ENCODE results near the gene C1QTNF1.

Gene C1QTNF1

DNA sequence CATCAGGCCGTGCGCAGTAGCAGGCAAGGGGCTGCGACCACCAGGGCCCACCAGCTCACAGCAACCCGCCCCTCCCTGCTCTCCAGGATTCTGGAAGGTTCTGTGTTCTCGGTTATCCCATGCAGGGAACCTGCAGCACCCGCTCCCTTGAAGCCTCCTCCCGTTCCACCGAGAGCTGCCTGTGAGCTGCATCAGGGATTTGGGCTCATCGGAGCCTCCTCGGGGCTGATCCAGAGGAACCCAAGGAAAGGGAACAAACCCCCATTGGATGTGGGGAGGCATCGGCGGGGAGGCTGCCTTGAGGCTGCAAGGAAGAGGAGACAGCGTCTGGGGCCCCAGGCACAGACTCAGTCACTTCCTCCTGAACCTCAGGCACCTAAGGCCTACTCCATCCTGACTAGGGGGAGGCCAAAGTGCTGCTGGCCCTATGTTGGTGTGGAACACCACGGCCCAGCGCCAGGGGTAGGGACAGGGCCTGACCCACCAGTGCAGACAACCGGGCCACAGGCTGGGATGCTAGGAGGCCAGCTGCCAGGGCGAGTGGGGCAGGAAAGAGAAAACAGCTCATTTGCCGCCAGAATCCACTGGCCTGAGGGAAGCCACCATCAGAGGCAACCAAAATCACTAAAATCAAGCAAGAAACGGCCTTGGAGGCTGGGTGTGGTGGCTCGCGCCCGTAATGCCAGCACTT lies 29.8 kb upstream of the C1QTNF1 start:
- H3K4me1 ChIP-seq (ENCODE audit: control insufficient read depth, insufficient read depth, low read length, poor library complexity, severe bottlenecking) = no peaks in the 10 kb centered on the region
- H3K36me3 ChIP-seq (ENCODE audit: control insufficient read depth, insufficient read depth, low read length) = peaks cover 91% of the 10 kb centered on the region
- 94 to 97% methylated on average over 20 to 21 of the region's 22 CpGs for WGBS, 2 experiments (ENCODE audit: insufficient coverage in 2 of 2)
- H3K4me3 ChIP-seq (ENCODE audit: extremely low read depth, insufficient read depth, low read length, poor library complexity, severe bottlenecking) = no peak overlapping the region
- H3K27ac ChIP-seq (ENCODE audit: low read depth, low read length, severe bottlenecking) = no peak overlapping the region
- no peaks in the 10 kb centered on the region for H3K9me3 ChIP-seq (ENCODE audit: control insufficient read depth, low read length)

DNA sequence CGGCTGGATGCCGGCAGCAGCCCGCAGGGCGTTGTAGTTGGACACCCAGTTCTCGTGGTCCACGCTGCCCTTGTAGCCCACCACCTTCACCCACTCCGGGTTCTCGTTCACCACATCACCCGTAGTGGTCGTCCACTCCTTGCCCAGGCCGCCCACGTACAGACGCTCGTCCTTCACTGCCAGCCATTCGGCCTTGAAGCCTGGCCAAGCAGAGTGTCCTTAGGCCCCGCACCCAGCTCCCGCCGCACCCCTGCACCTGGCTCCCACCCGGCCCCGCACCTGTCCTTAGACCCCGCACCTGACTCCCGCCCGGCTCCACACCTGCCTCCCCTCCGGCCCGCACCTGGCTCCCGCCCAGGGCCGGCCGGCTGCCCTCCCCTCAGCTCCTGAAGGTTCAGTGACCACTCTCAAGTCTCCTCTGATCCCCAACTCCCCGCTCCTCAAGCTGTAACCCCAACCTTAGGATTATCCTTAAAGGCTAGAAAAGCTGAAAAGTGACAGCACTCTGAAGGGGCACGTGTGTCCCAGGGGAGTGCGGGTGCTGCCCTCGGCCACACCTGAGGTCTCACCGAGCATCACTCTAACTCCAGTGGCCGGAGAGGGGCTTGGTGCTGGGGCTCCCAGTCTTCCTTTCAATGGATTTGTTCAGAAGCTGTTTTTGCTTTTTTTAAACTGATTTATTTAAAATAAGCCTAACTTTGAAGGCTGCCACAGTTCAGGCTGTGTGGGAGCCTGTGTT lies 28.8 kb upstream of the C1QTNF1 start:
- Histone ChIP-seq H3K4me3 (ENCODE audit: extremely low read depth, insufficient read depth, low read length, poor library complexity, severe bottlenecking) (no peak overlapping the region), H3K4me1 (ENCODE audit: control insufficient read depth, insufficient read depth, low read length, poor library complexity, severe bottlenecking) (no peaks in the 10 kb centered on the region), H3K27ac (ENCODE audit: low read depth, low read length, severe bottlenecking) (no peak overlapping the region), H3K9me3 (ENCODE audit: control insufficient read depth, low read length) (no peaks in the 10 kb centered on the region), H3K36me3 (ENCODE audit: control insufficient read depth, insufficient read depth, low read length) (peaks cover 86% of the 10 kb centered on the region)
- 95 to 99% methylated on average over 28 to 33 of the region's 34 CpGs for WGBS, 2 experiments (ENCODE audit: insufficient coverage in 2 of 2)

- H3K27ac ChIP-seq (ENCODE audit: low read depth, low read length, severe bottlenecking) = no peak overlapping the region
- H3K4me3 ChIP-seq (ENCODE audit: extremely low read depth, insufficient read depth, low read length, poor library complexity, severe bottlenecking) = no peak overlapping the region
- no peaks in the 10 kb centered on the region for H3K9me3 ChIP-seq (ENCODE audit: control insufficient read depth, low read length)
- peaks cover 83% of the 10 kb centered on the region for H3K36me3 ChIP-seq (ENCODE audit: control insufficient read depth, insufficient read depth, low read length)
- 97% methylated on average over 17 to 18 of the region's 18 CpGs for WGBS, 2 experiments (ENCODE audit: insufficient coverage in 2 of 2)
- no peaks in the 10 kb centered on the region for H3K4me1 ChIP-seq (ENCODE audit: control insufficient read depth, insufficient read depth, low read length, poor library complexity, severe bottlenecking)
These were observed 28.1 kb upstream of the C1QTNF1 start for GRCh38 chr17:78995761-78996451.

- Histone ChIP-seq H3K36me3 (ENCODE audit: control insufficient read depth, insufficient read depth, low read length) (peaks cover 74% of the 10 kb centered on the region), H3K27ac (ENCODE audit: low read depth, low read length, severe bottlenecking) (no peak overlapping the region), H3K4me3 (ENCODE audit: extremely low read depth, insufficient read depth, low read length, poor library complexity, severe bottlenecking) (no peak overlapping the region), H3K4me1 (ENCODE audit: control insufficient read depth, insufficient read depth, low read length, poor library complexity, severe bottlenecking) (no peaks in the 10 kb centered on the region), H3K9me3 (ENCODE audit: control insufficient read depth, low read length) (no peaks in the 10 kb centered on the region)
- WGBS, 2 experiments (ENCODE audit: insufficient coverage in 2 of 2) = 95 to 97% methylated on average over 14 to 16 of the region's 16 CpGs
These were observed 27.2 kb upstream of the C1QTNF1 start for GRCh38 chr17:78996781-78997201.

DNA sequence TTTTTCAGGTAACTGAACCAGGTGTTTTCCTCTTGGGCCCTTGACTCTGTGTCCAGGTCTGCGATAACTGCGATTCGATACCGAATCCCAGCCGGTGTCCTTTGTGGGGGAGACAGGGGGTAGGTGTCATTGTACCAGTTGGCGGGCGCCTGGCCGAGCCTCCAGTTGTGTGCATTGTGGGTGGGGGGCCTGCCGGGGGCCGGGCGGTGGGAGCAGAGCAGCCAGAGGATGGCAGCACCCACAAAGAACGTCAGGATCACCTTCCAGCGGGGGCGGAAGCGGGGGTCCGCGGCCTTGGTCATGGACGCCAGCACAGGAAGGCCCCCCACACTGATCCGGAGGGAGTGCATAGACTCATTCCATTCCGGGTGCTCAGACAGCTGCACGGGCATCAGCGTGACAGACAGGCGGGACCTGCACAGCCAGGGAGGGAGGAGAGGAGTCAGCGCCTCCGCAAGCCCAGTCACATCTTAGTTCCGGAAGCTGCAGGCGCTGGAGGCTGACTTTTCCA lies 26.7 kb upstream of the C1QTNF1 start:
- Histone ChIP-seq H3K36me3 (ENCODE audit: control insufficient read depth, insufficient read depth, low read length) (peaks cover 69% of the 10 kb centered on the region), H3K27ac (ENCODE audit: low read depth, low read length, severe bottlenecking) (no peak overlapping the region), H3K4me3 (ENCODE audit: extremely low read depth, insufficient read depth, low read length, poor library complexity, severe bottlenecking) (no peak overlapping the region), H3K9me3 (ENCODE audit: control insufficient read depth, low read length) (no peaks in the 10 kb centered on the region), H3K4me1 (ENCODE audit: control insufficient read depth, insufficient read depth, low read length, poor library complexity, severe bottlenecking) (no peaks in the 10 kb centered on the region)
- 97 to 98% methylated on average over 17 to 22 of the region's 27 CpGs for WGBS, 2 experiments (ENCODE audit: insufficient coverage in 2 of 2)

GRCh38 chr17:78997881-78998280 lies 26.1 kb upstream of the C1QTNF1 start:
- no peak overlapping the region for H3K4me3 ChIP-seq (ENCODE audit: extremely low read depth, insufficient read depth, low read length, poor library complexity, severe bottlenecking)
- peaks cover 68% of the 10 kb centered on the region for H3K36me3 ChIP-seq (ENCODE audit: control insufficient read depth, insufficient read depth, low read length)
- H3K4me1 ChIP-seq (ENCODE audit: control insufficient read depth, insufficient read depth, low read length, poor library complexity, severe bottlenecking) = no peaks in the 10 kb centered on the region
- 93 to 96% methylated on average over 3 to 6 of the region's 6 CpGs for WGBS, 2 experiments (ENCODE audit: insufficient coverage in 2 of 2)
- no peak overlapping the region for H3K27ac ChIP-seq (ENCODE audit: low read depth, low read length, severe bottlenecking)
- no peaks in the 10 kb centered on the region for H3K9me3 ChIP-seq (ENCODE audit: control insufficient read depth, low read length)

DNA sequence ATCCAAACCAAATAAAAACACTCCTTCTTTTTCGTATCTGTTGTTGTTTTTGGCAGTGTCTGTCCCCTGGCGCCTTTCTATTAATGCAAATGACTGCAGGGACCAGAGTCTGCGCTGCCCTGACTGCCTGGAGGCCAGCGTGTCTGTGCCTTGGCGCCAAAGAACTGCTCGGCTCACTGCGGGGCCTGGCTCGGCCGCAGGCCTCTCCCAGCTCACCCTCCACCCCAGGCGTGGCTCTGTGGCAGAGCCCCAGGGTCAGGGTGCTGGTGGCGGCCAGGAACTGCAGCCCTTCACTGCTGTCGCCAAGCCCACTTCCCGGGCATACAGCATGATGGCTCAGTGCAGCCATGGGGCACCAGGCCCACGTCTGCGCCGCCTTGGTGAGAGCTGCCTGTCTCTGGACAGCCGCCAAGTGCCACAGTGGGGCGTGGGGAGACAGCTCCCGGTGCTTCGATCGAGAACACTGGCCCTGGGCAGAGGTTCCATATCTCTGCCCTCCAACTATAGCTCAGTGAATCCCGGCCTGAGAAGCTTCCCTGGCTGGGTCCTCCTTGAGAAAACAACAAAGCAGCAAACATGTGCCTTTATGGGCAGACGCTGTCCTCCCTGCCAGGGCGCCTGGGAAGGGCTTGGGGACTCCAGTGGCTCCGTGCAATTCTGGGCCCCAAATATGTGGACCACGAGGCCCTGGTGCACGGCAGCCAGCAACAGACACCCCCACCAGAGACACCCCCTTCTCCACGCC lies 25.5 kb upstream of the C1QTNF1 start:
- H3K4me1 ChIP-seq (ENCODE audit: control insufficient read depth, insufficient read depth, low read length, poor library complexity, severe bottlenecking) = no peaks in the 10 kb centered on the region
- H3K4me3 ChIP-seq (ENCODE audit: extremely low read depth, insufficient read depth, low read length, poor library complexity, severe bottlenecking) = no peak overlapping the region
- no peak overlapping the region for H3K27ac ChIP-seq (ENCODE audit: low read depth, low read length, severe bottlenecking)
- peaks cover 62% of the 10 kb centered on the region for H3K36me3 ChIP-seq (ENCODE audit: control insufficient read depth, insufficient read depth, low read length)
- WGBS, 2 experiments (ENCODE audit: insufficient coverage in 2 of 2) = 94% methylated on average over 22 to 27 of the region's 28 CpGs
- no peaks in the 10 kb centered on the region for H3K9me3 ChIP-seq (ENCODE audit: control insufficient read depth, low read length)

DNA sequence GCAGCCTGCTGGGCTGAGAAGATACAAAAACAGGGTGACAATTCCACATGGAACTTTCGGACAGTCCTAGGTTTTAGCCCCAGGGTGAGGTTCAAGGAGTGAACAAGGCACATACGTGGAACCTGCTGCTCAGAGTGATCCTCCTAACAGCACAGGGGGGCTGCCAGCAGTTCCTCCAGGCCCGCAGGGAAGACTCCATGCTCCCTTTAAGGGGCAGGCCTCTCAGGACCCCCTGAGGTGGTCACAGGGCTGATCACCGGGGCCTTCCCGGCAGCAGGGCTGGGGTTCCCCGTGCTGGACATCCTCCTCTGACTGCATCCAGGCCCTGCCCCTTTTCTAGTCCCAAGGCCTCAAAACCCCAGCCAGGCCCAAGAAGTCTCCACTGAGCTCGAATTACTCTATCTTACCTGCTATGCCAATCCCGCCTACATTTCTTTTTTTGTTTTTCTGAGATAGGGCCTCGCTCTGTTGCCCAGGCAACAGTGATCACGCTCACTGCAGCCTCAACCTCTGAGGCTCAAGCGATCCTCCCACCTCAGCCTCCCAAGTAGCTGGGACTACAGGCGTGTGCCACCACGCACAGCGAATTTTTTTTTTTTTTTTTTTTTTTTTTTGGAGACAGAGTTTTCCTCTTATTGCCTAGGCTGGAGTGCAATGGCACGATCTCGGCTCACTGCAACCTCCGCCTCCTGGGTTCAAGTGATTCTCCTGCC lies 24.8 kb upstream of the C1QTNF1 start:
- Histone ChIP-seq H3K36me3 (ENCODE audit: control insufficient read depth, insufficient read depth, low read length) (peaks cover 56% of the 10 kb centered on the region), H3K9me3 (ENCODE audit: control insufficient read depth, low read length) (no peaks in the 10 kb centered on the region), H3K27ac (ENCODE audit: low read depth, low read length, severe bottlenecking) (no peak overlapping the region), H3K4me1 (ENCODE audit: control insufficient read depth, insufficient read depth, low read length, poor library complexity, severe bottlenecking) (no peaks in the 10 kb centered on the region), H3K4me3 (ENCODE audit: extremely low read depth, insufficient read depth, low read length, poor library complexity, severe bottlenecking) (no peak overlapping the region)
- WGBS, 2 experiments (ENCODE audit: insufficient coverage in 2 of 2) = 92 to 99% methylated on average over 13 of the region's 17 CpGs

DNA sequence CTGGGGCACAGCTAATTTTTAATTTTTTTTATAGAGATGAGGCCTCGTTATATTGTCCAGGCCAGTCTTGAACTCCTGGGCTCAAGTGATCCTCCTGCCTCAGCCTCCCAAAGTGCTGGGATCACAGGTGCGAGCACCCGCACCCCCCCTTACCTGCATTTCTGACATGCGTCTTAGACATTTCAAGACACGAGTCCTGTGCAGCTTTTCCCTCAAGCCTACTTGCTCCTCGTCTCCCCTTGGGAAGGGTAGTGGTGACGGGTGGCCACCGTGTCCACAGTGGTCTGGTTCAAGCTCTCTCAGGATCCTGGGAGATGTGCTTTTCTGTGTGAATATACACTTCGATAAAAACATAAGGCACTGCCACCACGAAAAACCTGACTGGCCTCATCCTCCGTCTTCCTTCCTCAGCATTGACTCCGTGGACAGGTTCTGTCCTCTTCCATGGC lies 24.0 kb upstream of the C1QTNF1 start:
- H3K27ac ChIP-seq (ENCODE audit: low read depth, low read length, severe bottlenecking) = no peak overlapping the region
- H3K9me3 ChIP-seq (ENCODE audit: control insufficient read depth, low read length) = no peaks in the 10 kb centered on the region
- peaks cover 50% of the 10 kb centered on the region for H3K36me3 ChIP-seq (ENCODE audit: control insufficient read depth, insufficient read depth, low read length)
- H3K4me3 ChIP-seq (ENCODE audit: extremely low read depth, insufficient read depth, low read length, poor library complexity, severe bottlenecking) = no peak overlapping the region
- no peaks in the 10 kb centered on the region for H3K4me1 ChIP-seq (ENCODE audit: control insufficient read depth, insufficient read depth, low read length, poor library complexity, severe bottlenecking)
- 92 to 98% methylated on average over 5 to 12 of the region's 12 CpGs for WGBS, 2 experiments (ENCODE audit: insufficient coverage in 2 of 2)

Measured in mesodermal cell (in vitro differentiated cells).